HepG2 (cell line): ENCODE results near the gene NBL1. TPM values are rescaled to one million over a fixed set of nuclear protein-coding genes. Genes with fewer than 3 reads are reported as not detected.

ENCODE experiments used
- ATAC-seq: fragments of 200-7000 bp; cut with Tn5 transposase; 3 replicates; pipeline ENCODE4 v1.9.1; 2020; ENCODE audit warnings: mild to moderate bottlenecking, moderate library complexity
- BruUV-seq: library from RNA; stranded (reverse); fragments of 400-500 nt; replicated peaks from 2 replicates; lab custom pipeline; 2021; lab: Mats Ljungman, UMichigan
- CTCF ChIA-PET: fragments of 300-600 bp; formaldehyde crosslinking; extraction: SDS; loops from one replicate; lab custom pipeline; 2021; ENCODE audit warnings: low total read pairs, inconsistent platforms, low intra/inter-chr PET ratio; lab: Yijun Ruan, JAX
- POLR2A ChIA-PET: fragments of 350-600 bp; sonication (Branson Sonifier 250); formaldehyde crosslinking; loops from one replicate; lab custom pipeline; 2020; ENCODE audit warnings: antibody characterized with exemption, inconsistent platforms; lab: Yijun Ruan, JAX
- DNase-seq: peaks from one replicate; pipeline ENCODE4 v3.0.0-alpha.2; 2015; ENCODE audit warnings: low spot score
- FAIRE-seq: peaks from 3 replicates; lab custom pipeline; 2011; peaks lifted over from hg19 to GRCh38; lab: Jason Lieb, UNC
- H2AFZ ChIP-seq: one replicate; pipeline ENCODE4 v1.6.1; 2011; ENCODE audit warnings: low read length, inconsistent platforms
- H3K27ac ChIP-seq: fragments of 300-600 bp; 3 replicates; pipeline ENCODE4 v1.8.0; 2011; ENCODE audit warnings: mixed run types, mild to moderate bottlenecking, mixed read lengths, low read length, inconsistent platforms; ENCODE audit not compliant: insufficient read depth; ENCODE audit errors: extremely low read length
- H3K27me3 ChIP-seq, 2 experiments: fragments of 200-600 bp in 1 of 2; 2 replicates in 1 of 2; 3 replicates in 1 of 2; pipeline versions ENCODE4 v1.6.0 to v1.8.0; 2011; ENCODE audit warnings: low read length in 2 of 2, mild to moderate bottlenecking in 2 of 2, moderate library complexity in 2 of 2, inconsistent platforms in 1 of 2; ENCODE audit not compliant: insufficient read depth in 2 of 2, control insufficient read depth in 1 of 2
- H3K36me3 ChIP-seq, 2 experiments: fragments of 200-600 bp in 1 of 2; replicated peaks in 1 of 2; 2 replicates in 1 of 2; 3 replicates in 1 of 2; pipeline versions ENCODE4 v1.5.1 to v1.8.0; 2011; ENCODE audit warnings: low read length in 2 of 2, inconsistent platforms in 1 of 2; ENCODE audit not compliant: insufficient read depth in 2 of 2, control insufficient read depth in 1 of 2
- H3K4me1 ChIP-seq: 2 replicates; pipeline ENCODE4 v1.5.1; 2012; ENCODE audit warnings: low read length, inconsistent platforms; ENCODE audit not compliant: insufficient read depth
- H3K4me2 ChIP-seq: 2 replicates; pipeline ENCODE4 v1.6.0; 2011; ENCODE audit warnings: low read depth, low read length, inconsistent platforms
- H3K4me3 ChIP-seq, 3 experiments: fragments of 200-600 bp in 1 of 3; sonication (generic), shearing (Covaris generic) in 1 of 3; replicated peaks in 1 of 3; 2 replicates each; pipeline ENCODE4 v1.5.1; 2011 to 2016; ENCODE audit warnings: low read length in 3 of 3, inconsistent platforms in 2 of 3, low read depth in 2 of 3, mild to moderate bottlenecking in 2 of 3, control low read depth in 1 of 3, mixed read lengths in 1 of 3; ENCODE audit not compliant: insufficient read depth in 1 of 3
- H3K79me2 ChIP-seq: one replicate; pipeline ENCODE4 v1.6.1; 2011; ENCODE audit warnings: low read length, inconsistent platforms; ENCODE audit not compliant: insufficient read depth
- H3K9ac ChIP-seq: 2 replicates; pipeline ENCODE4 v1.6.0; 2011; ENCODE audit warnings: mild to moderate bottlenecking, low read depth, low read length, inconsistent platforms; ENCODE audit not compliant: insufficient read depth
- H3K9me3 ChIP-seq: 2 replicates; pipeline ENCODE4 v1.5.1; 2012; ENCODE audit warnings: mild to moderate bottlenecking, low read length
- H4K20me1 ChIP-seq: 2 replicates; pipeline ENCODE4 v1.6.0; 2011; ENCODE audit warnings: inconsistent platforms, mild to moderate bottlenecking, low read length, moderate library complexity; ENCODE audit not compliant: insufficient read depth
- AFF4 ChIP-seq: sonication (generic); formaldehyde crosslinking; IDR thresholded peaks from 2 replicates; pipeline ENCODE4 v1.4.0; 2020; ENCODE audit warnings: missing genetic modification reagents
- ARID5B ChIP-seq: IDR thresholded peaks from 2 replicates; pipeline ENCODE4 v1.4.0; 2020; ENCODE audit warnings: mild to moderate bottlenecking, missing genetic modification reagents
- DNMT3B ChIP-seq: conservative IDR thresholded peaks from 2 replicates; pipeline ENCODE4 v1.6.1; 2016; ENCODE audit warnings: missing biosample characterization, control low read depth
- LBX2 ChIP-seq: sonication (generic); formaldehyde crosslinking; IDR thresholded peaks from 2 replicates; pipeline ENCODE4 v1.5.0; 2020; ENCODE audit warnings: missing genetic modification reagents, mild to moderate bottlenecking, borderline replicate concordance
- NFRKB ChIP-seq: fragments of 450-650 bp; IDR thresholded peaks from 2 replicates; pipeline ENCODE4 v1.6.1; 2017
- PAF1 ChIP-seq: IDR thresholded peaks from 2 replicates; pipeline ENCODE4 v1.6.1; 2016; ENCODE audit warnings: missing genetic modification reagents, missing compliant biosample characterization
- TEAD2 ChIP-seq: sonication (generic); formaldehyde crosslinking; IDR thresholded peaks from 2 replicates; pipeline ENCODE4 v1.9.0; 2021; ENCODE audit warnings: missing genetic modification reagents
- TOPORS ChIP-seq: sonication (generic); formaldehyde crosslinking; IDR thresholded peaks from 2 replicates; pipeline ENCODE4 v1.8.0; 2023; ENCODE audit warnings: mild to moderate bottlenecking, missing genetic modification reagents
- XRCC5 ChIP-seq: fragments of 200-400 bp; formaldehyde crosslinking; optimal IDR thresholded peaks from 2 replicates; pipeline ENCODE3; 2017; ENCODE audit warnings: mild to moderate bottlenecking, low read length
- ZEB1 ChIP-seq: IDR thresholded peaks from 2 replicates; pipeline ENCODE4 v1.6.1; 2012; ENCODE audit warnings: mild to moderate bottlenecking, low read depth, inconsistent platforms; ENCODE audit not compliant: insufficient replicate concordance
- ZMYM3 ChIP-seq: sonication (generic); formaldehyde crosslinking; IDR thresholded peaks from 2 replicates; pipeline ENCODE4 v1.5.1; 2020; ENCODE audit warnings: mild to moderate bottlenecking, missing genetic modification reagents
- ZNF205 ChIP-seq: IDR thresholded peaks from 2 replicates; pipeline ENCODE4 v1.6.1; 2018; ENCODE audit warnings: missing biosample characterization, missing genetic modification reagents
- ZNF234 ChIP-seq: sonication (generic); formaldehyde crosslinking; conservative IDR thresholded peaks from 2 replicates; pipeline ENCODE4 v1.5.1; 2020; ENCODE audit warnings: mild to moderate bottlenecking, missing genetic modification reagents
- ZNF432 ChIP-seq: sonication (generic); formaldehyde crosslinking; IDR thresholded peaks from 2 replicates; pipeline ENCODE4 v1.5.0; 2020; ENCODE audit warnings: missing genetic modification reagents, mild to moderate bottlenecking, borderline replicate concordance
- ZNF446 ChIP-seq: sonication (generic); formaldehyde crosslinking; IDR thresholded peaks from 2 replicates; pipeline ENCODE4 v1.5.0; 2020; ENCODE audit warnings: mild to moderate bottlenecking, missing genetic modification reagents
- ZNF549 ChIP-seq: sonication (generic); formaldehyde crosslinking; IDR thresholded peaks from 2 replicates; pipeline ENCODE4 v1.5.0; 2020; ENCODE audit warnings: missing genetic modification reagents
- ZNF556 ChIP-seq: sonication (generic); formaldehyde crosslinking; IDR thresholded peaks from 2 replicates; pipeline ENCODE4 v1.4.0; 2020; ENCODE audit warnings: mild to moderate bottlenecking, missing genetic modification reagents, borderline replicate concordance
- ZNF7 ChIP-seq: IDR thresholded peaks from 2 replicates; pipeline ENCODE4 v1.6.1; 2016; ENCODE audit warnings: missing biosample characterization, missing genetic modification reagents
- ZSCAN22 ChIP-seq: sonication (generic); formaldehyde crosslinking; IDR thresholded peaks from 2 replicates; pipeline ENCODE4 v1.4.0; 2020; ENCODE audit warnings: mild to moderate bottlenecking, missing genetic modification reagents
- WGBS: methylation state at CpG from one replicate; pipeline ENCODE4 v1.1.6; 2017; ENCODE audit warnings: low lambda C conversion rate; 5-methylcytosine and 5-hydroxymethylcytosine counted together
- in situ Hi-C: cut with HindIII; loops from 2 replicates; pipeline ENCODE4 v1.10.0; 2017; ENCODE audit warnings: low pct_unique_long_range_greater_than_20kb; ENCODE audit not compliant: extremely low pct_ligation_motif_present
- intact Hi-C: fragments of 100-400 bp; cut with micrococcal nuclease; formaldehyde crosslinking; loops from one replicate; pipeline ENCODE4 v1.10.0; 2022; ENCODE audit not compliant: unreplicated experiment
- polyA plus RNA-seq, 8 experiments: library from polyadenylated mRNA; depleted of rRNA in 3 of 8; stranded (reverse) in 7 of 8; unstranded in 1 of 8; fragments of >200 nt; fragmentation: Illumina TruSeq in 4 of 8; extraction: Trizol in 4 of 8; gene quantifications; 2 replicates each; pipeline versions ENCODE4 v1.2.1 to v1.2.3, GENCODE V29; 2011 to 2016; ENCODE audit warnings: low read depth in 4 of 8, missing spikeins in 1 of 8, mixed read lengths in 1 of 8; ENCODE audit not compliant: insufficient read depth in 1 of 8
- total RNA-seq, 5 experiments: library from RNA; depleted of rRNA; stranded (reverse); fragments of >200 nt; fragmentation: Illumina TruSeq; extraction: Trizol; gene quantifications; 2 replicates each; pipeline ENCODE4 v1.2.3, GENCODE V29; 2016; ENCODE audit warnings: low read depth in 1 of 5

Gene NBL1
- total and polyA plus RNA-seq, 2 of the 13 experiments (the other 11 are each of a cell fraction or from before 2014, with no cell fraction given), result 2.7 to 13.8 TPM

- BruUV-seq, result no TSS peak
- CTCF ChIA-PET, result no interaction called here
- H3K9ac ChIP-seq, result no peak overlapping the region
- no peak for TF ChIP-seq ZNF432 (CRISPR knock-in tag)
- no peak for TF ChIP-seq NFRKB
- TF ChIP-seq ZNF556 (CRISPR knock-in tag), result no peak
- no peak for TF ChIP-seq XRCC5
- TF ChIP-seq ZNF7 (CRISPR knock-in tag), result no peak
- no peak for TF ChIP-seq ZMYM3
- no peak for TF ChIP-seq ZNF549 (CRISPR knock-in tag)
- TF ChIP-seq ZEB1, result no peak
- TF ChIP-seq DNMT3B (CRISPR knock-in tag), result no peak
- TF ChIP-seq ZNF234, result no peak
- TF ChIP-seq ZSCAN22 (CRISPR knock-in tag), result no peak
- no peak for TF ChIP-seq AFF4
- TF ChIP-seq TEAD2, result no peak
- TF ChIP-seq ARID5B (CRISPR knock-in tag), result no peak
- no peak for TF ChIP-seq PAF1 (CRISPR knock-in tag)
- no peak for TF ChIP-seq TOPORS (CRISPR knock-in tag)
- TF ChIP-seq ZNF205, result no peak
- no peak for TF ChIP-seq LBX2 (CRISPR knock-in tag)
- TF ChIP-seq ZNF446 (CRISPR knock-in tag), result no peak
- TF ChIP-seq, all 625 proteins: peak for 0
- no peaks in the 10 kb centered on the region for H3K9me3 ChIP-seq
- POLR2A ChIA-PET, result no interaction called here
- H3K4me2 ChIP-seq, result no peak overlapping the region
- no peaks in the 10 kb centered on the region for H3K4me1 ChIP-seq
- H3K27ac ChIP-seq, result no peak overlapping the region
- no peaks in the 10 kb centered on the region; a peak in 1 of 5 replicates for H3K27me3 ChIP-seq
- H3K36me3 ChIP-seq, result peaks cover 2 to 6% of the 10 kb centered on the region in 2 experiments; a peak in 3 of 5 replicates
- no peak for DNase-seq
- in situ Hi-C loops, result no loop called here
- no peaks in the 10 kb centered on the region for H4K20me1 ChIP-seq
- H3K79me2 ChIP-seq, result no peaks in the 10 kb centered on the region
- FAIRE-seq, result no peak
- intact Hi-C loops, result no loop called here
- no peak overlapping the region for H2AFZ ChIP-seq
- ATAC-seq, result no peak
- WGBS, result 96% methylated on average over 2 of the region's 2 CpGs
- H3K4me3 ChIP-seq, result no peak overlapping the region
Measured at GRCh38 chr1:19632211-19632610, 11.9 kb upstream of the NBL1 start.
